GM12874 (cell line): ENCODE results near the gene C19orf67.
A peak's percentile ranks its signal among the peaks of the same experiment; 100 is the strongest.

Source experiments
- CTCF ChIP-seq: IDR thresholded peaks from 2 replicates; pipeline ENCODE4 v1.5.1; 2011; ENCODE audit warnings: low read depth, mild to moderate bottlenecking, control low read depth, low read length, moderate library complexity; ENCODE audit not compliant: insufficient read depth

Gene C19orf67

GRCh38 chr19:14053032-14053431, 32.6 kb downstream of the C19orf67 start:
- no peak for TF ChIP-seq CTCF

GRCh38 chr19:14052470-14052869, 33.1 kb downstream of the C19orf67 start:
- no peak for TF ChIP-seq CTCF

GRCh38 chr19:14051980-14052379, 33.6 kb downstream of the C19orf67 start:
- no peak for TF ChIP-seq CTCF

GRCh38 chr19:14050512-14050911, 35.1 kb downstream of the C19orf67 start:
- no peak for TF ChIP-seq CTCF

GRCh38 chr19:14048443-14049153, 37.0 kb downstream of the C19orf67 start:
- peak; percentile 96 for TF ChIP-seq CTCF

GRCh38 chr19:14042659-14043608, 42.6 kb downstream of the C19orf67 start:
- TF ChIP-seq CTCF = peak; percentile 52; the same call in 1 of the 2 replicates

- no peak for TF ChIP-seq CTCF
These were observed 46.4 kb downstream of the C19orf67 start for GRCh38 chr19:14039181-14039580.
